DOHH2 (cell line): Measurements from ENCODE around the gene CSE1L.

ENCODE experiments used
- H3F3A ChIP-seq: fragments of 200-600 bp; sonication (generic), shearing (Covaris generic); 2 replicates; pipeline ENCODE4 v1.6.0; 2016; ENCODE audit warnings: antibody characterized with exemption, mild to moderate bottlenecking; ENCODE audit not compliant: control insufficient read depth, insufficient read depth
- H3K27ac ChIP-seq: fragments of 200-600 bp; sonication (generic); 2 replicates; pipeline ENCODE4 v1.5.1; 2014; ENCODE audit warnings: low read depth, mild to moderate bottlenecking, low read length, moderate library complexity
- H3K27me3 ChIP-seq: fragments of 200-600 bp; sonication (generic); 2 replicates; pipeline ENCODE4 v1.6.1; 2014; ENCODE audit warnings: mild to moderate bottlenecking, low read length, mixed read lengths; ENCODE audit not compliant: control insufficient read depth
- H3K36me3 ChIP-seq: fragments of 200-600 bp; sonication (generic); 2 replicates; pipeline ENCODE4 v1.6.1; 2014; ENCODE audit warnings: mild to moderate bottlenecking, low read length, moderate library complexity, mixed read lengths; ENCODE audit not compliant: control insufficient read depth
- H3K4me1 ChIP-seq: fragments of 200-600 bp; sonication (generic); 2 replicates; pipeline ENCODE4 v1.6.1; 2014; ENCODE audit warnings: mild to moderate bottlenecking, low read length, mixed read lengths; ENCODE audit not compliant: control insufficient read depth
- H3K4me2 ChIP-seq: fragments of 200-600 bp; sonication (generic); 2 replicates; pipeline ENCODE4 v1.6.0; 2014; ENCODE audit warnings: mild to moderate bottlenecking, low read length, moderate library complexity
- H3K4me3 ChIP-seq: fragments of 200-600 bp; sonication (generic); 2 replicates; pipeline ENCODE4 v1.5.1; 2014; ENCODE audit warnings: mild to moderate bottlenecking, low read length, mixed read lengths
- H3K79me2 ChIP-seq: fragments of 200-600 bp; sonication (generic); 2 replicates; pipeline ENCODE4 v1.6.1; 2014; ENCODE audit warnings: mild to moderate bottlenecking, low read length, mixed read lengths; ENCODE audit not compliant: control insufficient read depth
- H3K9me2 ChIP-seq: fragments of 200-600 bp; sonication (generic); replicated peaks from 2 replicates; pipeline ENCODE4 v1.6.1; 2014; ENCODE audit warnings: mild to moderate bottlenecking, low read length, mixed read lengths; ENCODE audit not compliant: control insufficient read depth
- H3K9me3 ChIP-seq: fragments of 200-600 bp; sonication (generic); 2 replicates; pipeline ENCODE4 v1.6.1; 2014; ENCODE audit warnings: antibody characterized with exemption, low read length, mixed read lengths; ENCODE audit not compliant: control insufficient read depth, insufficient read depth
- H4K20me1 ChIP-seq: fragments of 200-600 bp; sonication (generic); 2 replicates; pipeline ENCODE4 v1.6.0; 2014; ENCODE audit warnings: low read depth, mild to moderate bottlenecking, antibody characterized with exemption, low read length, moderate library complexity; ENCODE audit not compliant: control insufficient read depth, insufficient read depth
- EZH2phosphoT487 ChIP-seq: fragments of 200-600 bp; sonication (generic); IDR thresholded peaks from 2 replicates; pipeline ENCODE4 v1.6.1; 2017; ENCODE audit warnings: borderline replicate concordance, mild to moderate bottlenecking, antibody characterized with exemption, low read length, moderate library complexity, mixed read lengths
- TF ChIP-seq, protein P1 (sequence below): fragments of 200-600 bp; sonication (generic); IDR thresholded peaks from one replicate; pipeline ENCODE4 v1.5.1; 2014; ENCODE audit warnings: antibody characterized with exemption, mild to moderate bottlenecking, low read depth, low read length; ENCODE audit not compliant: poor library complexity, severe bottlenecking

CSE1L gene

DNA sequence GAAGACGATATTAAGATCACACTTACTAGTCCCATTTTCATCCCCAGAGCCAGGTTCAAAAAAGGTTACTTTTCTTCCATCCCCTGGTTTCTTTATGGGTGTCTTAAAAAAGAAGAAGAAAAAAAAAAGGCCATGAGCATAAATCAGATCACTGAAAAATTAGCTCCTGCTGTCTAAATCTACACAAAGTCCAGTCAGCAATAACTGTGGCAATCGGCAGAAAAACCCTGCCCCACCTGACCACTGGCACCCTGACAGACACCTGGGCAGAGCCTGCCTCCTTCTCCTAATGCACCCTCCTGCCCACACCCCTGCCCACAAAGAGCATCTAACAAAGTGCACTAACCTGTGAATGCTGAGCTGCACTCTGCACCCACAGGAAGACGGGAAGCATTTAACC, 72.2 kb downstream of the CSE1L start:
- no peaks in the 10 kb centered on the region for H3K79me2 ChIP-seq
- no peaks in the 10 kb centered on the region for H3K27me3 ChIP-seq
- no peaks in the 10 kb centered on the region for H4K20me1 ChIP-seq
- peaks cover 72% of the 10 kb centered on the region for H3K36me3 ChIP-seq
- H3F3A ChIP-seq = peaks cover 3% of the 10 kb centered on the region; the same call in 1 of the 2 replicates
- no peaks in the 10 kb centered on the region for H3K9me2 ChIP-seq
- no peak overlapping the region for H3K4me2 ChIP-seq
- H3K9me3 ChIP-seq = no peaks in the 10 kb centered on the region
- TF ChIP-seq EZH2phosphoT487 = no peak
- TF ChIP-seq, protein P1, sequence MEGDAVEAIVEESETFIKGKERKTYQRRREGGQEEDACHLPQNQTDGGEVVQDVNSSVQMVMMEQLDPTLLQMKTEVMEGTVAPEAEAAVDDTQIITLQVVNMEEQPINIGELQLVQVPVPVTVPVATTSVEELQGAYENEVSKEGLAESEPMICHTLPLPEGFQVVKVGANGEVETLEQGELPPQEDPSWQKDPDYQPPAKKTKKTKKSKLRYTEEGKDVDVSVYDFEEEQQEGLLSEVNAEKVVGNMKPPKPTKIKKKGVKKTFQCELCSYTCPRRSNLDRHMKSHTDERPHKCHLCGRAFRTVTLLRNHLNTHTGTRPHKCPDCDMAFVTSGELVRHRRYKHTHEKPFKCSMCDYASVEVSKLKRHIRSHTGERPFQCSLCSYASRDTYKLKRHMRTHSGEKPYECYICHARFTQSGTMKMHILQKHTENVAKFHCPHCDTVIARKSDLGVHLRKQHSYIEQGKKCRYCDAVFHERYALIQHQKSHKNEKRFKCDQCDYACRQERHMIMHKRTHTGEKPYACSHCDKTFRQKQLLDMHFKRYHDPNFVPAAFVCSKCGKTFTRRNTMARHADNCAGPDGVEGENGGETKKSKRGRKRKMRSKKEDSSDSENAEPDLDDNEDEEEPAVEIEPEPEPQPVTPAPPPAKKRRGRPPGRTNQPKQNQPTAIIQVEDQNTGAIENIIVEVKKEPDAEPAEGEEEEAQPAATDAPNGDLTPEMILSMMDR = no peak
- H3K4me1 ChIP-seq = no peaks in the 10 kb centered on the region
- no peak overlapping the region for H3K4me3 ChIP-seq
- no peak overlapping the region for H3K27ac ChIP-seq

DNA sequence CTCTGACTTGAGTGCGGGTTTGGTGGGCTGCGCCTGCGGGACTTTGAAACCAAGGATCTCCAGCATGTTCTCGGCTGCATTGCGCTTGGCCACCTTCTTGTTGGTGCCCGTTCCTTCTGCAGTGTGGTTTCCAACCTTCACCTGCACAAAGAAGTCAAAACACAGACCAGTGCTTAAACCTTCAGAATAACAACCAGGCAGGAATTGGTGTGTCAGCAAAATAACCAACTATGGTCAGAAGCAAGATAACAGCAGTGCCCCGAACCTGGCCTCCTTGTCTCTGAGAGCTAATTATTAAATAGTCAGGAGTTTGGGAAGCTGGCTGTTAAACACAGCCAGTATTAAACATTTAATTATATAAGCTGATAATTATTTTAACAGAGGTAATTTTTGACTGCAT, 73.9 kb downstream of the CSE1L start:
- H3K4me3 ChIP-seq = no peak overlapping the region
- no peak overlapping the region for H3K4me2 ChIP-seq
- H3K27me3 ChIP-seq = no peaks in the 10 kb centered on the region
- peaks cover 71% of the 10 kb centered on the region for H3K36me3 ChIP-seq
- H3K4me1 ChIP-seq = no peaks in the 10 kb centered on the region
- H3K9me3 ChIP-seq = no peaks in the 10 kb centered on the region
- peaks cover 3% of the 10 kb centered on the region; the same call in 1 of the 2 replicates for H3F3A ChIP-seq
- no peaks in the 10 kb centered on the region for H3K9me2 ChIP-seq
- no peaks in the 10 kb centered on the region; the same call in 1 of the 2 replicates for H3K79me2 ChIP-seq
- TF ChIP-seq, protein P1 = no peak
- H4K20me1 ChIP-seq = no peaks in the 10 kb centered on the region
- no peak overlapping the region for H3K27ac ChIP-seq

DNA sequence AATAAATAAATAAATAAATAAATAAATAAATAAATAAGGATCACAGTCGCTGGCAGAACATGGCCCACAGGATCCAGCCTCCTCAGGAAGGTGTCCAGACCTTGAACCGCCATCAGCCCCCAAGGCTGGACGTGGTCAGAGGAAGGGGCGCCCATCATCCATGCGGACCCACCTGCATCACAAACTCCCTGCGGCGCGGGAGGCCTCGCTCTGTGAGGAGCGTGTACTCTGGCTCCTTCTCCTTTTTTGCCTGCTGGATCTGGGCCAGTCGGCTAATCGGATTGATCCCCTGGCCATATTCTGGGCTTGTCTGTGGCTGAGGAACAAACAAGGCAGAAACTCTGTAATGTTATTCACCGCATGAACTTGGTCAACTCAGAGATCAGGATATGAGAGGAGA, 76.8 kb downstream of the CSE1L start:
- Histone ChIP-seq H3K27ac (no peak overlapping the region), H3K79me2 (no peaks in the 10 kb centered on the region; the same call in 1 of the 2 replicates), H4K20me1 (no peaks in the 10 kb centered on the region), H3K4me2 (no peak overlapping the region), H3K4me1 (no peaks in the 10 kb centered on the region), H3K4me3 (no peak overlapping the region), H3K27me3 (no peaks in the 10 kb centered on the region), H3K9me3 (no peaks in the 10 kb centered on the region), H3K9me2 (no peaks in the 10 kb centered on the region), H3K36me3 (peaks cover 57% of the 10 kb centered on the region), H3F3A (peaks cover 3% of the 10 kb centered on the region; the same call in 1 of the 2 replicates)
- TF ChIP-seq EZH2phosphoT487 = no peak
- TF ChIP-seq, protein P1 = no peak

DNA sequence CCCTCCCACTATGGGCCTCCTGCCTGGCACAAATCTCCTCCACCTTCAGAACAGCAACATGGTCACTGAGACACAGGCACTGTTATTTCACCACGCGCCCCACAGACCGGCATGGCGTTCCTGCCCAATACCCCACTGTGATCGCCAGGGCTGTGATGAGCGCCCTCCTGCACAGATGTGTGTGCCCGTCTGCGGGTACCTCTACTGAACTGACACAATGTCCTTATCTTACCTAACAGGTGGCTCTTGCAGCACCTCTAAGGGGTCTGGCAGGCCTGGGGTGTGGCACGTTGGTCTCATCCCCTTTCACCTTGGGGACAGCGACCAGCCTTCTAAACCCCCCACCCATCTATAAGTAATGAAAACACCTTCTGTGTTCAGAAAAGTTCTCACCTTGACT, 77.9 kb downstream of the CSE1L start:
- TF ChIP-seq, protein P1 = no peak
- no peak for TF ChIP-seq EZH2phosphoT487
- Histone ChIP-seq H3K4me3 (no peak overlapping the region), H3K4me2 (no peak overlapping the region), H3K9me3 (no peaks in the 10 kb centered on the region), H3K27me3 (no peaks in the 10 kb centered on the region), H3K36me3 (peaks cover 46% of the 10 kb centered on the region), H4K20me1 (no peaks in the 10 kb centered on the region), H3K79me2 (no peaks in the 10 kb centered on the region; the same call in 1 of the 2 replicates), H3F3A (peaks cover 3% of the 10 kb centered on the region; the same call in 1 of the 2 replicates), H3K4me1 (no peaks in the 10 kb centered on the region), H3K9me2 (no peaks in the 10 kb centered on the region), H3K27ac (no peak overlapping the region)
